HEK293 (cell line): ENCODE results near the gene STAB1.

Source experiments
- CTCF ChIA-PET: fragments of 350-600 bp; formaldehyde crosslinking; extraction: SDS; loops from one replicate; lab custom pipeline; 2021; ENCODE audit warnings: antibody characterized with exemption; lab: Yijun Ruan, JAX
- POLR2A ChIA-PET: fragments of 300-600 bp; formaldehyde crosslinking; extraction: SDS; loops from one replicate; lab custom pipeline; 2020; ENCODE audit warnings: antibody characterized with exemption, inconsistent platforms; lab: Yijun Ruan, JAX
- H3K27ac ChIP-seq: fragments of 200-500 bp; sonication (Bioruptor generic); 2 replicates; pipeline ENCODE4 v1.5.1; 2014; ENCODE audit warnings: low read depth, low read length, control low read depth, inconsistent platforms; ENCODE audit errors: extremely low read depth
- H3K36me3 ChIP-seq, 2 experiments: fragments of 200-500 bp in 1 of 2; sonication (Bioruptor generic) in 1 of 2; 1 replicate in 1 of 2; 2 replicates in 1 of 2; pipeline ENCODE4 v1.5.1; 2014 to 2017; ENCODE audit warnings: inconsistent platforms in 2 of 2, low read length in 2 of 2; ENCODE audit not compliant: control insufficient read depth in 2 of 2, insufficient read depth in 1 of 2
- H3K4me1 ChIP-seq: fragments of 200-500 bp; sonication (Bioruptor generic); 2 replicates; pipeline ENCODE4 v1.5.1; 2014; ENCODE audit warnings: mild to moderate bottlenecking, low read length, inconsistent platforms; ENCODE audit not compliant: control insufficient read depth, insufficient read depth
- H3K4me3 ChIP-seq: 2 replicates; pipeline ENCODE4 v1.5.1; 2011; ENCODE audit warnings: low read depth, mild to moderate bottlenecking, control low read depth, low read length, moderate library complexity
- H3K9me3 ChIP-seq: fragments of 200-500 bp; sonication (Bioruptor generic); 2 replicates; pipeline ENCODE4 v1.5.1; 2014; ENCODE audit warnings: low read depth, low read length, inconsistent platforms; ENCODE audit not compliant: control insufficient read depth, insufficient read depth
- GLI4 ChIP-seq: fragments of 450-650 bp; formaldehyde crosslinking; IDR thresholded peaks from 2 replicates; pipeline ENCODE4 v1.5.1; 2016; ENCODE audit warnings: missing biosample characterization, missing genetic modification characterization
- HOXC10 ChIP-seq: sonication (generic); formaldehyde crosslinking; IDR thresholded peaks from 2 replicates; pipeline ENCODE4 v1.8.1; 2023; ENCODE audit warnings: mild to moderate bottlenecking, missing genetic modification reagents
- INSM2 ChIP-seq: fragments of 450-650 bp; formaldehyde crosslinking; IDR thresholded peaks from 2 replicates; pipeline ENCODE4 v1.5.1; 2016; ENCODE audit warnings: missing biosample characterization, missing genetic modification characterization
- KLF16 ChIP-seq: fragments of 450-650 bp; formaldehyde crosslinking; IDR thresholded peaks from 2 replicates; pipeline ENCODE4 v1.5.1; 2017; ENCODE audit warnings: missing biosample characterization, missing genetic modification characterization
- MYNN ChIP-seq: fragments of 450-650 bp; formaldehyde crosslinking; IDR thresholded peaks from 2 replicates; pipeline ENCODE4 v1.5.1; 2016; ENCODE audit warnings: missing biosample characterization, missing genetic modification characterization, borderline replicate concordance
- OVOL3 ChIP-seq: fragments of 450-650 bp; formaldehyde crosslinking; IDR thresholded peaks from 2 replicates; pipeline ENCODE4 v1.5.1; 2016; ENCODE audit warnings: missing biosample characterization, missing genetic modification characterization
- SALL2 ChIP-seq: fragments of 450-650 bp; formaldehyde crosslinking; IDR thresholded peaks from 2 replicates; pipeline ENCODE4 v1.5.0; 2017; ENCODE audit warnings: missing biosample characterization, mild to moderate bottlenecking, missing genetic modification characterization, borderline replicate concordance
- SP7 ChIP-seq: fragments of 450-650 bp; formaldehyde crosslinking; IDR thresholded peaks from 2 replicates; pipeline ENCODE4 v1.5.1; 2016; ENCODE audit warnings: missing biosample characterization, missing genetic modification characterization
- TCF7L2 ChIP-seq: IDR thresholded peaks from 2 replicates; pipeline ENCODE4 v1.6.1; 2011; ENCODE audit warnings: low read depth, mild to moderate bottlenecking, inconsistent platforms, low read length, moderate library complexity, borderline replicate concordance
- ZBTB1 ChIP-seq: fragments of 450-650 bp; formaldehyde crosslinking; IDR thresholded peaks from 2 replicates; pipeline ENCODE4 v1.5.1; 2016; ENCODE audit warnings: missing biosample characterization, missing genetic modification characterization
- ZFP37 ChIP-seq: fragments of 450-650 bp; formaldehyde crosslinking; IDR thresholded peaks from 2 replicates; pipeline ENCODE4 v1.5.1; 2016; ENCODE audit warnings: missing biosample characterization, missing genetic modification characterization
- ZNF114 ChIP-seq: fragments of 450-650 bp; formaldehyde crosslinking; IDR thresholded peaks from 2 replicates; pipeline ENCODE4 v1.5.0; 2017; ENCODE audit warnings: missing biosample characterization, missing genetic modification characterization
- ZNF19 ChIP-seq: fragments of 450-650 bp; formaldehyde crosslinking; IDR thresholded peaks from 2 replicates; pipeline ENCODE4; 2016; ENCODE audit warnings: missing biosample characterization, missing genetic modification characterization, low read depth
- ZNF423 ChIP-seq: fragments of 450-650 bp; formaldehyde crosslinking; IDR thresholded peaks from 2 replicates; pipeline ENCODE4 v1.5.1; 2016; ENCODE audit warnings: missing biosample characterization, missing genetic modification characterization
- ZNF48 ChIP-seq: fragments of 450-650 bp; formaldehyde crosslinking; IDR thresholded peaks from 2 replicates; pipeline ENCODE4 v1.5.1; 2016; ENCODE audit warnings: missing biosample characterization, missing genetic modification characterization
- ZNF518A ChIP-seq: fragments of 450-650 bp; formaldehyde crosslinking; conservative IDR thresholded peaks from 2 replicates; pipeline ENCODE4 v1.5.1; 2016; ENCODE audit warnings: low read depth, missing biosample characterization, missing genetic modification characterization
- ZNF585B ChIP-seq: fragments of 450-650 bp; formaldehyde crosslinking; IDR thresholded peaks from 2 replicates; pipeline ENCODE4 v1.5.1; 2016; ENCODE audit warnings: missing biosample characterization, missing genetic modification characterization
- ZNF623 ChIP-seq: fragments of 450-650 bp; formaldehyde crosslinking; IDR thresholded peaks from 2 replicates; pipeline ENCODE4 v1.5.1; 2016; ENCODE audit warnings: missing biosample characterization, missing genetic modification characterization
- ZNF626 ChIP-seq: fragments of 450-650 bp; sonication (Bioruptor Pico); formaldehyde crosslinking; IDR thresholded peaks from 2 replicates; pipeline ENCODE4 v1.5.1; 2018; ENCODE audit warnings: missing biosample characterization, missing genetic modification characterization, inconsistent platforms
- ZNF660 ChIP-seq: fragments of 450-650 bp; IDR thresholded peaks from 2 replicates; pipeline ENCODE4 v1.5.1; 2018; ENCODE audit warnings: missing biosample characterization, mild to moderate bottlenecking, missing genetic modification characterization
- ZNF830 ChIP-seq: fragments of 450-650 bp; IDR thresholded peaks from 2 replicates; pipeline ENCODE4 v1.5.0; 2018; ENCODE audit warnings: missing biosample characterization, missing genetic modification characterization, low read depth, mild to moderate bottlenecking, moderate library complexity
- TF ChIP-seq, protein P1 (sequence below): fragments of 450-650 bp; formaldehyde crosslinking; IDR thresholded peaks from 2 replicates; pipeline ENCODE4 v1.5.1; 2016; ENCODE audit warnings: missing biosample characterization, missing genetic modification characterization

STAB1 gene

DNA sequence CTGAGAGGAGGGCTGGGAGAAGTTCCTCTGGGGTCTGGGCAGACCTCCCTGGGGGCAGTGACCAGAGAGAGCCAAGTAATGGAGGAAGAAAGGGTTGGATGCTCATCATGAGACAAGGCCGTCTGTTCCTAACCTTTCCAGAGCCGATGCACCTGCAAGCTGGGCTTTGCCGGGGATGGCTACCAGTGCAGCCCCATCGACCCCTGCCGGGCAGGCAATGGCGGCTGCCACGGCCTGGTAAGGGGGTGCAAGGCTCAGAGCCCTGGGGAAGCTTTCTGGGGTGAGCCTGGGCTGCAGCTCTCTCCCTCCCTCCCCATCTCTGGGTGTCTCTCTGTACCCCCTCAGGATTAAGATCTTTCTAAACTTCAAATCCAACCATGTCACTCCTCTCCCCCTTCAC lies 16.4 kb downstream of the STAB1 start:
- Histone ChIP-seq H3K36me3 (no peaks in the 10 kb centered on the region), H3K9me3 (no peaks in the 10 kb centered on the region)
- TF ChIP-seq TCF7L2 = no peak
- TF ChIP-seq, all 188 proteins: peak for 0
- no peak overlapping the region for H3K27ac ChIP-seq
- ChIA-PET CTCF (interaction anchor here (0.5 kb wide), 1 partner anchor 416 kb away, joined by 4 read pairs; no protein-coding TSS in a partner anchor), POLR2A (interaction anchor here (1.1 to 1.3 kb wide), 2 partner anchors 15 to 25 kb away, joined by 3 to 5 read pairs; partner anchors contain the start of gene UQCC5)
- no peaks in the 10 kb centered on the region for H3K4me1 ChIP-seq
- H3K4me3 ChIP-seq = no peak overlapping the region

DNA sequence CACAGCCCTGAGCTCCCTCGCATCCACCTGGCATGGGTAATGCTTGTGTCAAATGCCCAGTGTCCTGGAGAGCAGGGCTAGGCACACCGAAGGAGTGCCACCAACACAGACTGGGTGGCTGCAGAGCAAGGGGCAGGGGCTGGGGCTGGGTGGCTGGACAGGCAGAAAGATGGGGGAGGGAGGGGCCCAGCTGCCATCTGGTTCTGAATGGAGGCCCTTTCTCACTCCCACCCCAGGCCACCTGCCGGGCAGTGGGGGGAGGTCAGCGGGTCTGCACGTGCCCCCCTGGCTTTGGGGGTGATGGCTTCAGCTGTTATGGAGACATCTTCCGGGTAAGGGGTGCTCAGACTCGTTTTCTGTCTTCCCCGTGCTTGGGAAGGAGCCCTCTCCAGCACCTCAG lies 17.0 kb downstream of the STAB1 start:
- H3K36me3 ChIP-seq = no peaks in the 10 kb centered on the region
- TF ChIP-seq ZFP37 (tag by site-specific recombination) (no peak), MYNN (tag by site-specific recombination) (no peak)
- ChIA-PET POLR2A (interaction anchor here (1.1 kb wide), 1 partner anchor 14 kb away, joined by 3 read pairs; no protein-coding TSS in a partner anchor), CTCF (no interaction called here)
- H3K4me1 ChIP-seq = no peaks in the 10 kb centered on the region
- H3K4me3 ChIP-seq = no peak overlapping the region
- no peak overlapping the region for H3K27ac ChIP-seq
- H3K9me3 ChIP-seq = no peaks in the 10 kb centered on the region

DNA sequence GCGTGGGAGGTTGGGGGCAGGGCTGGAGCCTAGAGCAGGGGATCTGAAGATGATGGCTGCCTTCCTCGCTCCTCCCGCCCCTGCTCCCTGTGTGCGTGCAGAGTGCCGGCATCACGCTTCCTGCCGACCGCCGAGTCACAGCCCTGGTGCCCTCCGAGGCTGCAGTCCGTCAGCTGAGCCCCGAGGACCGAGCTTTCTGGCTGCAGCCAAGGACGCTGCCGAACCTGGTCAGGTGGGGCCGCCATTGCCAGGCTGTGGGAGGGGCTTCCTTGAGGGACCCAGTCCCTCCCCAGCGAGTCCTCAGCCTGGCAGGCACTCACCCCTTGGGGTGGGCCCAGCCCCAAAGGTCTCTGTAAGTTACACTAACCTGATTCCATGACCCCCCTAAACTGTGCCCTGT lies 17.6 kb downstream of the STAB1 start:
- ChIA-PET CTCF (no interaction called here), POLR2A (no interaction called here)
- Histone ChIP-seq H3K9me3 (no peaks in the 10 kb centered on the region), H3K36me3 (no peaks in the 10 kb centered on the region), H3K4me1 (no peaks in the 10 kb centered on the region), H3K4me3 (no peak overlapping the region), H3K27ac (no peak overlapping the region)
- TF ChIP-seq ZNF114 = no peak
- TF ChIP-seq ZNF518A (tag by site-specific recombination) = no peak
- no peak for TF ChIP-seq ZBTB1 (tag by site-specific recombination)
- no peak for TF ChIP-seq ZNF626
- no peak for TF ChIP-seq SP7
- TF ChIP-seq HOXC10 = no peak
- no peak for TF ChIP-seq ZNF585B (tag by site-specific recombination)
- TF ChIP-seq ZNF623 = no peak
- no peak for TF ChIP-seq GLI4 (tag by site-specific recombination)
- TF ChIP-seq KLF16 (tag by site-specific recombination) = no peak
- no peak for TF ChIP-seq ZNF830 (tag by site-specific recombination)
- TF ChIP-seq OVOL3 = no peak
- TF ChIP-seq INSM2 = no peak
- TF ChIP-seq SALL2 (tag by site-specific recombination) = no peak
- TF ChIP-seq ZNF660 (tag by site-specific recombination) = no peak
- no peak for TF ChIP-seq ZNF423
- TF ChIP-seq, protein P1, sequence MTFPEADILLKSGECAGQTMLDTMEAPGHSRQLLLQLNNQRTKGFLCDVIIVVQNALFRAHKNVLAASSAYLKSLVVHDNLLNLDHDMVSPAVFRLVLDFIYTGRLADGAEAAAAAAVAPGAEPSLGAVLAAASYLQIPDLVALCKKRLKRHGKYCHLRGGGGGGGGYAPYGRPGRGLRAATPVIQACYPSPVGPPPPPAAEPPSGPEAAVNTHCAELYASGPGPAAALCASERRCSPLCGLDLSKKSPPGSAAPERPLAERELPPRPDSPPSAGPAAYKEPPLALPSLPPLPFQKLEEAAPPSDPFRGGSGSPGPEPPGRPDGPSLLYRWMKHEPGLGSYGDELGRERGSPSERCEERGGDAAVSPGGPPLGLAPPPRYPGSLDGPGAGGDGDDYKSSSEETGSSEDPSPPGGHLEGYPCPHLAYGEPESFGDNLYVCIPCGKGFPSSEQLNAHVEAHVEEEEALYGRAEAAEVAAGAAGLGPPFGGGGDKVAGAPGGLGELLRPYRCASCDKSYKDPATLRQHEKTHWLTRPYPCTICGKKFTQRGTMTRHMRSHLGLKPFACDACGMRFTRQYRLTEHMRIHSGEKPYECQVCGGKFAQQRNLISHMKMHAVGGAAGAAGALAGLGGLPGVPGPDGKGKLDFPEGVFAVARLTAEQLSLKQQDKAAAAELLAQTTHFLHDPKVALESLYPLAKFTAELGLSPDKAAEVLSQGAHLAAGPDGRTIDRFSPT = no peak
- no peak for TF ChIP-seq ZNF48
- TF ChIP-seq ZNF19 (tag by site-specific recombination) = no peak
